Placental epithelial cell (primary cell): ENCODE data around the gene YTHDF1. TPM values are rescaled to one million over a fixed set of nuclear protein-coding genes. Genes with fewer than 3 reads are reported as not detected.

Source experiments
- small RNA-seq: library from RNA; depleted of rRNA; stranded (forward); fragments of <200 nt; gene quantifications from one replicate; pipeline ENCODE3, GENCODE V24; 2012
- total RNA-seq: library from RNA; depleted of rRNA; stranded (reverse); fragments of >200 nt; gene quantifications from 2 replicates; pipeline ENCODE4 v1.2.3, GENCODE V29; 2012

The YTHDF1 gene
- 31.4 and 59.1 TPM in 2 replicates for total RNA-seq

DNA sequence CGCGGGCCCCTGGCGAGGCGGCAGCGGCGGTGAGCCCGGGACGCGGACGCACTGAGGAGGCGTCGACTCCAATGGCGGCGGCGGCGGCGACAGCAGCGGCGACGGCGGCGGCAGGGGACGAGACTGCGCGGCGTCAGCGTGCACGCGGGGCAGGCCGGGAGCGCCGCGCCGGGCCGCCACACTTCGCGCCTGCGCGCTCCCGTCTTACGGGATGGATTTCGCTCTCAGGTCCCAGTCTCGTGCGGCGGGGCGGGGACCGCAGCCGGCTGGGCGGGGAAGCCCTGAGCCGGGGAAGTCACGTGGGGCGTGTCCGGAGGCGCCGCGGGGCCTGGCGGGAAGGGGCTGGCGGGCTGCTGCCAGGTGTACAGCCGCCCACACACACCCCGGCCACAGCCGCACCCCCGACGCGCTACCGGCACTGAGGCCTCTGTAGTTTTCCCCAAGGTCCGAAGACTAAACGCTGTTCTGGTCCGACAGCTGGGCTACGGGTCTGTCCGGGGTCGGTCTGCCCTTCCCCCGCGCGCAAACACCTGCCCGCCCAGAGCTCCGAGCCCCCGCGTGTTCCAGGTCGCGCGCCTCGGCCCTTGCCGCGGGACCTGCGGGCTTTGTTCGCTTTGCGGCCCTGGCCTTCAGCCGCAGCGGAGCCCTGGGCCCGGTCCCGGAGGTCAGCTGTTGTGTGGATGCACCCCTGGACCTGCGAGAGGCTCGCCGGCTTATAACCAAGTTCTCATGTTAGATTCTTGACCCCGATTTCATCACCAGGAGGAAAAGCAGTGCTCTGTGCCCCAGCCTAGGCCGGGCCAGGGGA, at the start of gene YTHDF1:
TSS of gene YTHDF1 (minus strand) at position 91 of the 808 bp plus-strand sequence. CDS start 239 bp downstream, outside the sequence.

GRCh38 chr20:63254232-63254605, 38.3 kb upstream of the YTHDF1 start, which contains the start of gene NKAIN4:
TSS of gene NKAIN4 (minus strand) at chr20:63254463. CDS start at chr20:63254450, 13 bp downstream.

DNA sequence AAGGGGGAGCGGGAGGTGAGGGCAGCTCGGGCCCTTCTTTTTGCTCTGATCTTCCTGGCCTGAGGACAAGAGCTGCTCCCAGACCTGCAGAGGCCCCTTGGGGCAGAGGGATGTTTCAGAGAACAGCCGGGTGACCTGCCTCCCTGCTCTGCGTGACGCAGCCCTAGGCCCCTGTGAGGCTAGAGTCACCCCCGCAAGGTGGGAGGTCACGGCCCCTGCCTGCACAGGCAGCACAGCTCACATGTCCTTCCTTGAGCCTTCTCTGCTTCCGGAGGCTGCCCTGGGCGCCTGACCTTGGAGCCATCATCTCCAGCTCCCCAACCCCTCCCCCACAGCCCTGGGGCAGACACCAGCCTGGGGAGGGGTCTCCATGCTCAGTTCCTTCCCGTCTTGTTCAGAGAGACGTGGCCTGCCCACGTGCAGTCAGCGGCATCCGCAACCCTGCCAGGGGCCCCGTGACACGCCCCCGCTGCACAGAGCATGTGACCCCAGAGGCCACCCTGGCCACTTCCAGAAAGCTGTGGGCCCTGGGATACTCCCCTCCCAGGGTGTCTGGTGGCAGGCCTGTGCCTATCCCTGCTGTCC, 19.6 kb upstream of the YTHDF1 start, which contains the start of gene BIRC7:
TSS of gene BIRC7 (plus strand) at position 507 of the 585 bp plus-strand sequence. CDS start 192 bp downstream, outside the sequence.

Small RNA genes within 50 kb of the gene (small RNA-seq; reads per million reads assigned to genes)
- gene MIR124-3 (not detected), gene MIR3196 (not detected)

Other genes starting within 250 kb of the YTHDF1 start
- gene BHLHE23, start 209.2 kb downstream of the YTHDF1 start, total RNA-seq = 0.39 TPM in 1 of 2 replicates, not detected in the other
- gene BIRC7, start 19.8 kb upstream of the YTHDF1 start, total RNA-seq = 0.39 TPM in 1 of 2 replicates, not detected in the other
- not detected in 2 replicates for gene NKAIN4, start 38.3 kb upstream of the YTHDF1 start, total RNA-seq
- gene ARFGAP1, start 56.7 kb upstream of the YTHDF1 start, total RNA-seq = 91.9 and 112 TPM in 2 replicates
- not detected in 2 replicates for gene COL20A1, start 77.1 kb upstream of the YTHDF1 start, total RNA-seq
- gene CHRNA4, start 145.2 kb upstream of the YTHDF1 start, total RNA-seq = not detected in 2 replicates